Measurements from ENCODE around the gene LOXL1. TPM values are rescaled to one million over a fixed set of nuclear protein-coding genes. Genes with fewer than 3 reads are reported as not detected.

LOXL1 gene
- total and polyA plus RNA-seq, 9 of the 15 experiments (the other 6 are each of a cell fraction or from before 2014, with no cell fraction given) = 0.14 TPM; not detected in 8

- no peak for FAIRE-seq
- H4K20me1 ChIP-seq (replicated peaks; ENCODE audit: control insufficient read depth, insufficient read depth, low read length) = 0 out of 2 replicates have a peak, but pooled peaks cover 6% of the 10 kb centered on the region
- H3K9me3 ChIP-seq (replicated peaks; ENCODE audit: control insufficient read depth, insufficient read depth, low read depth, low read length) = no peaks in the 10 kb centered on the region
- H2AFZ ChIP-seq (ENCODE audit: low read depth, low read length) = no peak overlapping the region
- intact Hi-C loops (cut with micrococcal nuclease) (no loop called here), in situ Hi-C loops (cut with MboI) (no loop called here)
- no peaks in the 10 kb centered on the region for H3K79me2 ChIP-seq (ENCODE audit: control insufficient read depth, insufficient read depth, low read length)
- H3K4me1 ChIP-seq (replicated peaks in 1 of 2; ENCODE audit: control insufficient read depth in 2 of 2, insufficient read depth in 2 of 2, low read length in 2 of 2) = no peaks in the 10 kb centered on the region
- no peak overlapping the region for H3K27ac ChIP-seq (ENCODE audit: extremely low read depth, low read depth, low read length)
- H3K36me3 ChIP-seq (ENCODE audit: control insufficient read depth, insufficient read depth, low read length) = no peaks in the 10 kb centered on the region
- CTCF ChIA-PET (ENCODE audit: low intra/inter-chr PET ratio) = no interaction called here
- no TSS peak for BruUV-seq (replicated peaks)
- H3K9me1 ChIP-seq (ENCODE audit: control insufficient read depth, insufficient read depth, low read length) = no peaks in the 10 kb centered on the region
- DNase-seq (ENCODE audit: extremely low read depth in 1 of 4, low spot score in 3 of 4) = no peak
- H3K4me3 ChIP-seq = no peak overlapping the region
- no peak overlapping the region for H3K4me2 ChIP-seq (ENCODE audit: insufficient read depth, low read length)
- ATAC-seq = no peak
- no peak for TF ChIP-seq NFE2L1 (tag; IDR thresholded peaks at IDR 0.05; ENCODE audit: borderline replicate concordance, low read depth)
- no peak for TF ChIP-seq ZBTB12 (CRISPR knock-in tag; IDR thresholded peaks at IDR 0.05)
- peaks cover 0 to 17% of the 10 kb centered on the region in 2 experiments; a peak in 4 of 5 replicates for H3K27me3 ChIP-seq (ENCODE audit: control insufficient read depth in 2 of 2, insufficient read depth in 2 of 2, low read length in 2 of 2)
- no peak overlapping the region for H3K9ac ChIP-seq (ENCODE audit: insufficient read depth in 1 of 2, low read depth in 2 of 2, low read length in 2 of 2)
- WGBS (ENCODE audit: insufficient coverage, low coverage, missing lambda C conversion rate) = 0% methylated on average over 12 of the region's 12 CpGs
- POLR2A ChIA-PET = interaction anchor here (1.5 kb wide), 1 partner anchor 11 kb away, joined by 4 read pairs; no protein-coding TSS in a partner anchor
Measured at GRCh38 chr15:73881579-73882320, 44.5 kb upstream of the LOXL1 start.

Data from K562 (cell line).